GM19238 (cell line): ENCODE data around the gene NPAS2.

Source experiments
- DNase-seq: peaks from one replicate; pipeline ENCODE4 v3.0.0; 2011; ENCODE audit warnings: low spot score; ENCODE audit not compliant: insufficient read length

Gene NPAS2

GRCh38 chr2:101004620-101005325, 184.8 kb downstream of the NPAS2 start:
- DNase-seq, result no peak

GRCh38 chr2:101006065-101006715, 186.3 kb downstream of the NPAS2 start:
- DNase-seq, result no peak

DNA sequence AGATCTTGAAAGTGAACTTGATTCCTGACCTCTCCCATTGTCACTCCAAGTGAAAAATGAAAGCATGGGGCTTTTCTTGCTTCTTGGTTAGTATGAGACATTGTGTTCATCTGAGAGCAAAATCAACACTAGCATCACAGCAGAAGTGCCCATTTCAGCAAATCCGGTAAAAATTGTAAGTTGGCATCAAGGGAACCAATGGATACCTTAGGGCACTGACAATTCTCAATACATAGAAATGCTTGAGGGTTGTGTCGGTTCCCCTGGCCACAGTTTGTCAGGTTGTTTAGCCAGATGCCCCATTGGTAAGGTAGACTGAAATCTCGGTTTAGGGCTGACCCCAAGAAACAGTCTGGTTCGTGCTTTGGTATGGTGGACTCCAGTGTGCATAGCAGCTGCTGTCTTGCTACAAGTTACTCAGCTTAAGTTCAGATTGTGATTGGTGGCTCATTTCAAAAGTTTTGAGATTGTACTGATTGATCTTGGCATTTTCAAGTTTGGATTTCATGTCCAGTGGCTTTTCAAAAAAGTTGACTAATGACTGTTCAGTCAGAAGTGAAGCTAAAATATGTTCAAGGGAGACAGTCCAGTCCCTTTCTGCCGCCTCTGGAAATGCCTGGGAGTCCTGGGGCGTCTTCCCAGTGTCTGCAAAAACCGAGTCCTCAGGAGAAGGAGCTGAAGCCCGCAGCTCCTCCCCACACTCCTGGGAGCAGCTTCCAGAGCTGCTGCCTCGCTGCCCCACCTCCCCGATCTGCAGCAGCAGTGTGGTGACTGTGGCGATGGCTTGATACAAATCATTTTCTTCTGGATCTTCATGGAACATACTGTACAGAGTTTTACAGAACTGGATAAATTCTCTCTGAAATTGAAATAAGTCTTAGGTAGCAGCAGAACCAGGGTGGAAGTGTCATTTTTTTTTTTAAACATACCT, 187.7 kb downstream of the NPAS2 start:
- DNase-seq, result no peak

- DNase-seq, result no peak
Observed at GRCh38 chr2:101011152-101011551, 191.2 kb downstream of the NPAS2 start.

GRCh38 chr2:101012054-101012705, 192.2 kb downstream of the NPAS2 start:
- no peak for DNase-seq

GRCh38 chr2:101012706-101013181, 192.8 kb downstream of the NPAS2 start:
- DNase-seq, result no peak

DNA sequence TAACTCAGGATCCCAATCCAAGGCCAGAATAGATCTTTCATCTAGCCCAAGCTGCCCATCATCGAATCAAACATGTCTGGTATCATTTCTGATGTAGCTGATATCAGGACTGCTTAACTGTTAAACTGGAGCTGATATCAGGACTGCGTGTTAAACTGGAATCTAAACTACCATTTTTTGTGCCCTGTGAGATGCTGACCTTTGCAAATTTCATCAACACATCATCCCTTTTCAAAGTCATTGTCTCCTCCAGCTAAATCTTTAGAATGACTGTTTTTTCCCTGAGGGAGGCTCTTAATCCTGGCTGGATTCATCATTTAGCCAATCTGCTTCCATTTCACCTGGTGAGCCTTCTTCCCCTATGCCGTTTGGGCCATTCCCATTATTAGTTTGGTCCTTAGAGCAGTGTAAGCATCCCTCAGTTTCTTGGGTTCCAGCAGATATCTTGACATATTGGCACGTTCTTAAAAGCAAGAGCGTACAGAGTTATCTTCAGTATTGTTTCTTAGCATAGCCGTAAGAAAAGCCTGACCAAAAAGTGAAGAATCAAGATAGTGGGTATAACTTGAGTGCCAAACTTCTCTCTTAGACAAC, 194.4 kb downstream of the NPAS2 start:
- no peak for DNase-seq

GRCh38 chr2:101017371-101017770, 197.4 kb downstream of the NPAS2 start:
- DNase-seq, result no peak

DNA sequence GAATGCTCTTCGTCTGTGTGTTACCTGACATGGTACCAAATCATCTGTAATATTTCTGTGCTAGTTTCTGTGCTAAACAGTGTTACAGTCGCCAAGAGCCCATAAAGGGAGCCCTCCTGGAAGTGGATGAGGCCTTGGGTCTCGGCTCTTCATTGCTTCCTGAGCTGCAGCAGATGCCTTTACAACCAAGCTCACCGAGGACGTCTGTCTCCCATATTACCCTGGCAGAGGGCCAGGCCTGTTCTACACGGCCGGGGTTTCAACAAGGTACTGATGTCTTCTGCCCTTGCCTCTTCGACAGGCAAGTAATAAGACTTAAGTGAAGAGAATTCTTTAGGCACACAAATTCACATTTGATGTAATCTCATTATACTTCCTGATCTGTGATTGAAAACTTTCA, 199.0 kb downstream of the NPAS2 start:
- DNase-seq, result no peak

DNA sequence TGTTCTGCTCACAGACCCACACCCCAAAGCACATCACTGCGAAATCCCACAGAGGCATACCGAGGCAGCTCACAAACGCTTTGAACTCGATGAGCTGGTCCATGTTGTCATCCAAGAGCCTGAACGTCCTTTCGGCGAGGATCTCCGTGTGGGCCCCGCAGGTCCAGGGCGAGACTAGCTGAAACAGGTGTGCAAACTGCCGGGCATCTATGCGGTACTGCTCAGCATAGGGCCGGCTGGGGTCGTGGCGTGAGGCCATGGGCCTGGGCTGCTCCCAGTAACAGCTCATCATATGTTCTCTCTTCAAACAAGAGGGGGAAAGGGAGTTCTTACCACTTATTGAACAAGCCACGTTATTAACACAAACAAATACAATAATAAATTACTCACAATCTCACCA, 202.3 kb downstream of the NPAS2 start:
- no peak for DNase-seq

GRCh38 chr2:101023327-101024107, 203.6 kb downstream of the NPAS2 start:
- no peak for DNase-seq

DNA sequence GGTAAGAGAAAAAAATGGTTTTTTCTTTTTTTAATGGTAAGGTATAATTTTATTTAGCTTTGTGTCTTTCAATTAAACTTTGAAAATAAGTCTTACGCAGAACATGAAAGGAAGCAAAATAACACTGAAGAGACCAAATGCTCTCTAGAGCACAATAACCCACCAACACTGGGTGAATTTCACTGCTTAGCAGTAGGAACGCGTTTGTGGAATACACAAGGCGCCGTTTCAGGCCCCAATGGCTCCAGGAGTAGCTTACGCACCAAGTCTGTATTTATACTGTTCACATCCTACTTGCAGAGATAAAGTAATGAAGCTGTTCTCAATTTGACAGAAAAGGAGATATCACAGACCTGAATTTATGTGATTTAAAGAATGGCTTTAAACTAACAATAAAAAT, 205.6 kb downstream of the NPAS2 start:
- no peak for DNase-seq

GRCh38 chr2:101026253-101026701, 206.3 kb downstream of the NPAS2 start:
- no peak for DNase-seq

DNA sequence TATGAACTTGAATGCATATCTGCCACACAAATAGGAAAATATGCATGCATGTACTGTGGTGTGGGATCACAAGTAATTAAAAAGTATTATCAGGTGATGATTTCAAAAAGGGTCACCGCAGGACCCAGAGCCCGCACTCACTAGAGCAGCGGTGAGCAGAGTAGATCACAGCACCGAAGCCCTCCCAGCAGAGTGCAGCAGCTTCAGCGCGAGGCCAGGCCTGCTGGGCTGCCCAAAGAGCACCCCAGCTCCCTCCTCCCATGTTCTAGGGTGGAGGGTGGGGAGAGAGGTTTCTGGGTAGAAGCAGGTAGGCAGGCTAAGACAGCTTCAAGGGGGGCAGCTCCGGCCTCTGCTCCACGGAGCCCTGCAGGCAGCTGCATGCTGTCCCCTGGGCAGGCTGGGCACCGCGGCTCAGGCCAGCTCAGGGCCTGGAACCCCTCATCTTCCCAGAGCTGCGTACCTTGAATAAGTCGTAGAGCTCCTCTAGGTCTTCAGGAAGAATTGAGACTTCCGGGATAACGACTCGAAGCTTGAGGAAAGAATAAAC, 207.1 kb downstream of the NPAS2 start:
- no peak for DNase-seq

DNA sequence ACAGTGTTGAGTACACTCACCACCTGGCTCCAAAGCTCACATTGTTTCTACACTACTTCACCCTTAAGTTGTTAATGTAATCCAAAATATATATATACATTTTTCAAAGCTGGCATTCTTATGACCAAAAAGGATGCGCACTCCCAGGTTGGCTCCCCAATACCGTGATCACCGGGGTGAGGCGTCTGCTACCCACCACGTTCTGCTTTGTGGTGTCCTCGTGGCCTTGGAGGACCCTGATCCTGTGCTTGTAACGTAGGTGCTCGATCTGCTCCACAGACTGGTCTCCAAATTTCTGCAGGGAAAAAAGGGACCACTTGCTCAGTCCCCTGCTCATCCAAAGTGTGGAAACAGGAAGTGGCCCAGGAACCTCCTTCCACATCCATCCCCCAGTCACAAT, 207.9 kb downstream of the NPAS2 start:
- no peak for DNase-seq

DNA sequence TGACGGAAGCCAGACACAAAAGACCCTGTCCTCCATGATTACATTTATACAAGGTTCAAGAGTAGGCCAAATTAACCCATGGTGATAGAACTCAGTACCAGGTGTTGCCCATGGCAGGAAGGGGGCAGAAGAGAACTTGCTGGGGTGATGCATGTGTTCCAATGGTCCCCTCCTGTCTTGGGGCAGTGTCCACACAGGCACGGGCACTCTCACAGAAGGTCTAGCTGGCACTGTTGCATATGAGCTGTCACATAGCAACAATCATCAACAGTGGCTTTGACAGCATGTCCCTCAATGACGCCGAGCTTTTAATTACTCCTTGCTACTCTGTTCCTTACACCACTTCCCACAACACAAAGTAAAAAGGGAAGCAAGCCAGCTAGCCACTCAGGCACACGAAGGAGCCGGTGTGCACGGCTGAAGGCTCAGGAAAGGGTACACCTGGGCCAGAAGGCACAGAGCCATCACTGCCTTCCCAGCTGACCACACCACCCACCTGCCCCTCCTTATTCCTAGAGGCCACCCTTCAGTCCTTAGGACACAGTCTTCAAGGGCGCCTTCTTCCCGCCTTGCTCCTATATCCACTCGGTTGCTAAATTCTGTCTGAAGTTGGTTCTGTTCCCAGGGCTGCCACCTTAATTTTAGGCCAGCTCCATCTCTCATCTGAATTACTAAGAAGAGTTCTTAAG, 211.1 kb downstream of the NPAS2 start:
- DNase-seq, result no peak

- no peak for DNase-seq
Observed at GRCh38 chr2:101032084-101032776, 212.3 kb downstream of the NPAS2 start.

- no peak for DNase-seq
Observed at GRCh38 chr2:101036562-101036961, 216.6 kb downstream of the NPAS2 start.
